T47D (cell line): Measurements from ENCODE around the gene PAF1.
"Not testable (repeated sequence)": the region's sequence is repeated elsewhere in the genome, so short reads cannot be mapped to it uniquely, and the experiment has no call there.

Experiments used
- DNase-seq, 2 experiments: peaks; one replicate each; pipeline versions ENCODE4 v3.0.0 to v3.0.0-alpha.2; 2011 to 2012; ENCODE audit warnings: low read depth in 1 of 2, low spot score in 1 of 2
- JUND ChIP-seq: IDR thresholded peaks from 2 replicates; pipeline ENCODE4 v1.6.1; 2012; ENCODE audit warnings: low read depth
- in situ Hi-C: cut with HindIII; loops from 2 replicates; pipeline ENCODE4 v1.10.0; 2016; ENCODE audit warnings: low sequenced_read_pairs, low pct_unique_long_range_greater_than_20kb

Gene PAF1

DNA sequence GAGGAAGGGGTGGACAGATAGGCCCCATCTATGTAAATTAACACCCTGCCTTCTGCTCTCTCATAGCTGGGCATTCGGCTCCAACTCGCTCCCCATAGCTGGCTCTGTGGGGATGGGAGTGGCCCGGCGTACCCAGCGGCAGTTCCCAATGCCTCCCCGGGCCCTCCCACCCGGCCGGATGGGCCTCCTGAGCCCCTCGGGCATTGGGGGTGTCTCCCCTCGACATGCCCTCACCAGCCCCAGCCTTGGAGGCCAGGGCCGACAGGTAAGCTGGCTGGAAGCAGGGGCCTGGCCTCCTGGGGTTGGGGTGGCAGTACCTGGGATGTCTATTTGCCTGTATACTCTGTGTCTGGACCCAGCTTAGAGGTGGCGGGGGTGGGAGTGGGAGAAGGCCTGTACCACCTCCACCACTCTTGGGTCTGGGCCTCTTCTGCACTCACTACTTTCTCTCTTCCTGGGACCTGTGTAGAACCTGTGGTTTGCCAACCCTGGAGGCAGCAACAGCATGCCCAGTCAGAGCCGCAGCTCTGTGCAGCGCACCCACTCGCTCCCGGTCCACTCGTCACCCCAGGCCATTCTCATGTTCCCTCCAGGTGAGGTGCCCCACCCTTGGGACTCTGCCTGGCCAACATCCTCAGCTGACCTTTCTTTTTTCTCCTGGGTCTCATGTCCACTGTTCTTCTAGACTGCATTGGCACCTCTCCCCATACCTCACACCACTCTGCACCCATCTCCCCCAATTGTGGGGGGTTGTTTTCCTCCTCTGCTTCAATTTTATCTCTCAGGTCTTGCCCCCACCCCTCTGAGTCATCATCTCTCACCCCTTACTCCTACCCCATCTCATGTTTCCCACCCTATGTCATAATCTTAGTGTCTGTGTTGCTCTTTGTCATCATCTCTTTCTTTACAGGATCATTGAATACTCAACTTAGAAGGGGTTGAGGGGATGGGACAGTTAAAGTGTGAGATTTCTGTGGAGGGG lies 10.1 kb downstream of the PAF1 start:
- in situ Hi-C loops: no loop called here
- no peak for DNase-seq
- TF ChIP-seq JUND: no peak

- in situ Hi-C loops: no loop called here
- TF ChIP-seq JUND: no peak
- DNase-seq: no peak
Observed at GRCh38 chr19:39379865-39380396, 11.0 kb downstream of the PAF1 start.

DNA sequence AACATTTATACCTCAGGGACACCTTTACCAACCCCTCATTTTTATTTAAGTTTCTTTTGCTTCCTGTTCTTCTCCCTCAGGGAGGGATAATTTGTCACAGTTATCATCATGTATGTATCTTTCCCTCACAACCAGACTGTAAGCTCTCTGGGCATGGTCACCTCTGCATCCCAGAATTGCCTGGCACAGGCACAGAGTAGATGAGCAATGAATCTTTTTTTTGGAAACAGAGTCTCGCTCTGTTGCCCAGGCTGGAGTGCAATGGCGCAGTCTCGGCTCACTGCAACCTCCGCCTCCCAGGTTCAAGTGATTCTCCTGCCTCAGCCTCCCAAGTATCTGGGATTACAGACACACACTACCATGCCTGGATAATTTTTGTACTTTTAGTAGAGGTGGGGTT lies 11.5 kb downstream of the PAF1 start:
- DNase-seq, in situ Hi-C loops: not testable (repeated sequence)

- in situ Hi-C loops: no loop called here
- no peak for TF ChIP-seq JUND
- no peak for DNase-seq
Observed at GRCh38 chr19:39377373-39378362, 13.2 kb downstream of the PAF1 start.

DNA sequence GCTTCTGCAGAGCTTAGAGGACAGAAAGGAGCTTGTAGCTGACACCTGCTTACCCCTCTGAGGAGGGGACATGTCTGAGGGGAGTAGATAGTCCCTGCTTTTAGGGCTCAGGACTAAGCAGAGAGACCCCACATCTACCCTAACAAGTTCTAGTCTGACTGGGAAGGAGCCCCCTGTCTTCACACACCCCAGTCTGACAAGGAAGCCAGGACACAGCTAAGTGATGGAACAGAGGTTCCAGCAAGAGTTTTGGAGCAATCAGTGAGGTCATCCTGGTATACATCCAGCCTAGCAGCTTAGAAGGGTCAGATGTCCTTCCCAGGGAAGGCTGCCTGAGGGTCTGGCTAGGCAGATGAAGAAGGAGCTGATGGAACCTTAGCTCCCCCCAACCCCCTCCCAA lies 15.0 kb downstream of the PAF1 start:
- DNase-seq: no peak
- TF ChIP-seq JUND: no peak
- in situ Hi-C loops: no loop called here

DNA sequence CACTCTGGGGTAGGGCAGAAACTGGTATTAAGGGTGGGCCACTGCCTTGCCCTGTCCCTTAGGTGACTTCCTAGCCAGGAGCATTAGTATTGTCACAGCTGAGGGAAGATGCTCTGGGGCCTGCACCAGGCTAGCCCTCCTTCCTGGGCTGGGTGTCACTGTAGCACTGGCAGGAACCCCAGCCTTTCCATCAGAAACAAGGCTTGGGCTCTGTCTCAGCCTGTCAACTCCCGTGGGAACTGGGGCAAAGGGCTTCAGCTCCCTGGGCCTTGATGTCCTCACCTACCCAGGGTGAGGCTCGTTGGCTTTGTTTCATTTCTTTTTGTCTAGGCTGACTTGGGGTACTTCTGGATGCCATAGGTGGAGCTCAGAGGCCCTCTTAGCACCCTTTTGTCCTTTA lies 18.0 kb downstream of the PAF1 start:
- no peak for DNase-seq
- no peak for TF ChIP-seq JUND
- in situ Hi-C loops: no loop called here

DNA sequence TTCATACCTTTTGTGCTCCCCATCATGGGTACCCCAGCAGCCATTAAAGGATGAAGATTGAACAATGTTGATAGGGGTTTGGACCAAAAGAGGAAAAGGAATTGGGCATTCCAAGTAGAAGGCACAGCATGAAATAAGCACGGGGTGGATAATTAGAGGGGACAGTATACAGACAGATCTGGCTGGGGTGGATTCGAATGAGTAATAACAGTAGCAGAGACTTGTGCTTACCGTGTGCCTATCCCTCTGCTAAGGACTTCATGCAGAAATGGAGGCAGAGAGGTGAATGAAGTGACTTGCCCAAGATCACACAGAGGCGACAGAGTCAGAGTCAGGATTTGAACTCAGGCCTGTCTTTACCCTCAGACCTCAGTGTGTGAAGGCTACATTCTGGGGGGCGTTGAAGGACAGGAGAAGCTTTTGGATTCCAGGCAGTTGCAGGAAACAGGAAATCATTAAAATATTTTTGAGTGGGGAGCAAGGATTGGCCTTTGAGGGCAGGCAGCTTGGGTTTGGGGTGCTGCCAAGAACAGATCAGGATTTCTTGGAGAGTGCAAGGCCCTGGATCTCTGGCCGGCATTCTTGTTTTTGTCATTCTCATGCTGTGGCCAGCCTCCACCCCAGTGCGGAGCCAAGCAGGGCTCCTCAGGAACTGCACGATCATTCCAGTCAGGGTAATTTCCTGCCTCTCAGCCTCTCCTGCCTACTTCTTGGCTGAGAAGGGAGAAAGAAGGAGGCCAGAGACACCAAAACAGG lies 18.7 kb downstream of the PAF1 start:
- in situ Hi-C loops: no loop called here
- no peak for DNase-seq
- no peak for TF ChIP-seq JUND

- TF ChIP-seq JUND: no peak
- DNase-seq: peak in 1 of 2 experiments; percentile 44
- in situ Hi-C loops: no loop called here
Observed at GRCh38 chr19:39370735-39371134, 20.2 kb downstream of the PAF1 start.

GRCh38 chr19:39369200-39369599 lies 21.7 kb downstream of the PAF1 start:
- TF ChIP-seq JUND: no peak
- DNase-seq: no peak
- in situ Hi-C loops: no loop called here

DNA sequence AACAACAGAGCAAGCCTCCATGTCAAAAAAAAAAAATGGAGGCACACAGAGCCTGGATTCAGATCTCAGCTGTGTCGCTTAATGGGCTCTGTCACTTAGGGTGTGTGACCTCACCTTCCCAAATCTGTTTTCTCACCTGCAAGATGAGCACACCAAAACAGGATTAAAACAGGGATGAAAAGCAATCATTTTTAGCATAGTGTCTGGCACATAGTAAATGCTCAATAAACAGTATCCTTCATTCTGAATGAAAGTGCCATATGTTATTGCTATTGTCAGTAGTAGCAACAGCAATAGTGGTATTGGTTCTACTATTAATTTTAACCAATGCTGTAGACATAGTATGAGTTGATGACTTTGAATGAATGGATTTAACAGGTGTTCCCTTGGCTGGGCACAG lies 25.4 kb downstream of the PAF1 start:
- in situ Hi-C loops: no loop called here
- no peak for DNase-seq
- TF ChIP-seq JUND: no peak

DNA sequence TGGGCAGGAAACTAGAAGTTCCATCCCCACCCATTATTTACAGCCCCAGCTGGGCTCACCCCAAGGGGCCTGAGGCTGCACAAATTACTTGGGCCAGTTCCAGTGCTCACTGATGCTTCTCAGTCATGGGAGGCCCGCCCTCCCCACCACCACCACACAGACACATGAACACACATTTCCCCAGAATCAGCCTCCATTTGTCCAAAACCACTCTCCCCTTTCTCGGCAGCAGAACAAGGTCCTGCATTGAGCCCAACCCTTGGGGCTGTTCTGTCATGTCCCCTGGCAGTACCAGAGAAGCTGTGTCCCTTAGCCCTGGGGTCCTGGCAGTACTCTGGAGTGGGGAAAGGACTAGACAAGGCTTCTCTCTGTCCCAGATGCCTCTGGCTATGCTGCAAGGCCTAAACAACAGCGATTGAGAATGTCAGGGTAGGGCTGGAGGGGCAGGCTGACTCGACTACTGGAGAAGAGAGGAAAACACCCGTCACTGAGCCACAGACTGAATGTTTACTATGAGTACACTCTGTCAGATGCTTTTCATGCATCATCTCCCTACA lies 26.9 kb downstream of the PAF1 start:
- in situ Hi-C loops: no loop called here
- DNase-seq: no peak
- TF ChIP-seq JUND: no peak
